ENCODE measurements around the gene MALRD1.

The MALRD1 gene

GRCh38 chr10:19158870-19159269 is 110.3 kb downstream of the MALRD1 start:
- no peaks in the 10 kb centered on the region for H3K9me3 ChIP-seq (ENCODE audit: low read length)
- no peaks in the 10 kb centered on the region for H3K9me2 ChIP-seq (ENCODE audit: low read depth, low read length)
- no peak overlapping the region for H2AFZ ChIP-seq (ENCODE audit: low read length)
- H4K20me1 ChIP-seq (ENCODE audit: insufficient read depth, low read length): no peaks in the 10 kb centered on the region
- H3K79me2 ChIP-seq (ENCODE audit: insufficient read depth, low read length): no peaks in the 10 kb centered on the region
- no peaks in the 10 kb centered on the region for H3K27me3 ChIP-seq (ENCODE audit: insufficient read depth, low read length)
- no peak overlapping the region for H3K4me2 ChIP-seq (ENCODE audit: low read length)
- no peaks in the 10 kb centered on the region for H3F3A ChIP-seq (ENCODE audit: insufficient read depth, low read length)
- no peaks in the 10 kb centered on the region for H3K4me1 ChIP-seq (ENCODE audit: insufficient read depth, low read length, severe bottlenecking)
- no peak overlapping the region for H3K27ac ChIP-seq (ENCODE audit: low read depth, low read length, poor library complexity, severe bottlenecking)
- H3K36me3 ChIP-seq (ENCODE audit: insufficient read depth, low read length): no peaks in the 10 kb centered on the region
- H3K4me3 ChIP-seq (ENCODE audit: low read depth, low read length, poor library complexity, severe bottlenecking): no peak overlapping the region
- no peak overlapping the region for H3K9ac ChIP-seq (ENCODE audit: low read length)
- no peak for TF ChIP-seq EZH2 (IDR thresholded peaks at IDR 0.05; ENCODE audit: borderline replicate concordance, low read length)
- TF ChIP-seq, protein P1, sequence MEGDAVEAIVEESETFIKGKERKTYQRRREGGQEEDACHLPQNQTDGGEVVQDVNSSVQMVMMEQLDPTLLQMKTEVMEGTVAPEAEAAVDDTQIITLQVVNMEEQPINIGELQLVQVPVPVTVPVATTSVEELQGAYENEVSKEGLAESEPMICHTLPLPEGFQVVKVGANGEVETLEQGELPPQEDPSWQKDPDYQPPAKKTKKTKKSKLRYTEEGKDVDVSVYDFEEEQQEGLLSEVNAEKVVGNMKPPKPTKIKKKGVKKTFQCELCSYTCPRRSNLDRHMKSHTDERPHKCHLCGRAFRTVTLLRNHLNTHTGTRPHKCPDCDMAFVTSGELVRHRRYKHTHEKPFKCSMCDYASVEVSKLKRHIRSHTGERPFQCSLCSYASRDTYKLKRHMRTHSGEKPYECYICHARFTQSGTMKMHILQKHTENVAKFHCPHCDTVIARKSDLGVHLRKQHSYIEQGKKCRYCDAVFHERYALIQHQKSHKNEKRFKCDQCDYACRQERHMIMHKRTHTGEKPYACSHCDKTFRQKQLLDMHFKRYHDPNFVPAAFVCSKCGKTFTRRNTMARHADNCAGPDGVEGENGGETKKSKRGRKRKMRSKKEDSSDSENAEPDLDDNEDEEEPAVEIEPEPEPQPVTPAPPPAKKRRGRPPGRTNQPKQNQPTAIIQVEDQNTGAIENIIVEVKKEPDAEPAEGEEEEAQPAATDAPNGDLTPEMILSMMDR (IDR thresholded peaks at IDR 0.05; ENCODE audit: low read length): no peak

DNA sequence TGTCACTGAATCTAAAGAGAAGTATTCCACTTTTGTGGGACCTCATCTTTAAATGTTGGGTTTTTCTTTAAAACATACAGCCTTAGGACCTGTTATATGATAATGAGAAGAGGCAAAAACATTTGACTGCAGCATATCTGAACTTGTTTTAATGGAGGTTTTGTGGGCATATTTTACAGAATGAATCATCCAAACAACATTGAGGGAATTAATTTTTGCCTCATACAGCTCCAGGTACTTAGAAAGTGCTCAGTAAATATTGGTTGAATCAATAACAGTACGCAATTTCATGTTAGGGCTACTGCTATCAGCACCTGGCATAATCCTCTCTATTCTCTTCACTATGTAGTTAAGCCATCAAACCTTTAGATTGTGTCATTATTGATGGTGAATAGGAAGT is 115.9 kb downstream of the MALRD1 start:
- H2AFZ ChIP-seq (ENCODE audit: low read length): no peak overlapping the region
- no peaks in the 10 kb centered on the region for H3K27me3 ChIP-seq (ENCODE audit: insufficient read depth, low read length)
- H4K20me1 ChIP-seq (ENCODE audit: insufficient read depth, low read length): no peaks in the 10 kb centered on the region
- H3K9me3 ChIP-seq (ENCODE audit: low read length): no peaks in the 10 kb centered on the region
- H3K9me2 ChIP-seq (ENCODE audit: low read depth, low read length): no peaks in the 10 kb centered on the region
- H3K4me1 ChIP-seq (ENCODE audit: insufficient read depth, low read length, severe bottlenecking): no peaks in the 10 kb centered on the region
- no peak overlapping the region for H3K4me3 ChIP-seq (ENCODE audit: low read depth, low read length, poor library complexity, severe bottlenecking)
- H3K36me3 ChIP-seq (ENCODE audit: insufficient read depth, low read length): no peaks in the 10 kb centered on the region
- no peak overlapping the region for H3K27ac ChIP-seq (ENCODE audit: low read depth, low read length, poor library complexity, severe bottlenecking)
- H3F3A ChIP-seq (ENCODE audit: insufficient read depth, low read length): no peaks in the 10 kb centered on the region
- H3K4me2 ChIP-seq (ENCODE audit: low read length): no peak overlapping the region
- H3K79me2 ChIP-seq (ENCODE audit: insufficient read depth, low read length): no peaks in the 10 kb centered on the region
- TF ChIP-seq EZH2 (IDR thresholded peaks at IDR 0.05; ENCODE audit: borderline replicate concordance, low read length): no peak
- TF ChIP-seq, protein P1 (IDR thresholded peaks at IDR 0.05; ENCODE audit: low read length): no peak
- H3K9ac ChIP-seq (ENCODE audit: low read length): no peak overlapping the region

- no peak overlapping the region for H2AFZ ChIP-seq (ENCODE audit: low read length)
- no peaks in the 10 kb centered on the region for H3K36me3 ChIP-seq (ENCODE audit: insufficient read depth, low read length)
- no peak overlapping the region for H3K4me2 ChIP-seq (ENCODE audit: low read length)
- H3K4me3 ChIP-seq (ENCODE audit: low read depth, low read length, poor library complexity, severe bottlenecking): no peak overlapping the region
- no peak overlapping the region for H3K27ac ChIP-seq (ENCODE audit: low read depth, low read length, poor library complexity, severe bottlenecking)
- no peak for TF ChIP-seq EZH2 (IDR thresholded peaks at IDR 0.05; ENCODE audit: borderline replicate concordance, low read length)
- TF ChIP-seq, protein P1 (IDR thresholded peaks at IDR 0.05; ENCODE audit: low read length): peak; percentile 27; the same call in 1 of the 2 replicates
- no peaks in the 10 kb centered on the region for H3F3A ChIP-seq (ENCODE audit: insufficient read depth, low read length)
- H3K9me3 ChIP-seq (ENCODE audit: low read length): no peaks in the 10 kb centered on the region
- H3K27me3 ChIP-seq (ENCODE audit: insufficient read depth, low read length): no peaks in the 10 kb centered on the region
- H3K79me2 ChIP-seq (ENCODE audit: insufficient read depth, low read length): no peaks in the 10 kb centered on the region
- H3K9me2 ChIP-seq (ENCODE audit: low read depth, low read length): no peaks in the 10 kb centered on the region
- H3K4me1 ChIP-seq (ENCODE audit: insufficient read depth, low read length, severe bottlenecking): no peaks in the 10 kb centered on the region
- H3K9ac ChIP-seq (ENCODE audit: low read length): no peak overlapping the region
- no peaks in the 10 kb centered on the region for H4K20me1 ChIP-seq (ENCODE audit: insufficient read depth, low read length)
These were observed 120.0 kb downstream of the MALRD1 start for GRCh38 chr10:19168584-19168983.

Data from OCI-LY1 (cell line).